Measurements from ENCODE around the gene RPL7L1.

DNA sequence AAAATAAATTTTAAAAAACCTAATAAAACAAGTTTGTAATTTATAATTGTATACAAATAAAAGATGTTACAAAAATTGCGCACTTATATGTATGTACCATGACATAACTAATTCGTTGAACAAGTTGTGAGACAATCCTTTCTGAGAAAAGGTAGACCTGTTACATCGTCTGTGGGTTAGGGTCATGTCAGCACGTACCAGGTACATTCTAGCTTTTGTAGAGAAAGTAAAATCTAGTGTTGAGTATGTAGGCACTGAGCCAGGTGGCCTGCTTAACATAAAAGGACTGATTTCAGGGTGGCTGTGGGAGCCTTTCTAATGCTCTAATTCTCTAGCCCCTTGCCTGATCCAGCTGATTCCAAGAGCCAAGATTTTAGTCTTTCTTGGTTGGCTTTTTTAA lies 10.4 kb downstream of the RPL7L1 start:
- TF ChIP-seq, protein P1, sequence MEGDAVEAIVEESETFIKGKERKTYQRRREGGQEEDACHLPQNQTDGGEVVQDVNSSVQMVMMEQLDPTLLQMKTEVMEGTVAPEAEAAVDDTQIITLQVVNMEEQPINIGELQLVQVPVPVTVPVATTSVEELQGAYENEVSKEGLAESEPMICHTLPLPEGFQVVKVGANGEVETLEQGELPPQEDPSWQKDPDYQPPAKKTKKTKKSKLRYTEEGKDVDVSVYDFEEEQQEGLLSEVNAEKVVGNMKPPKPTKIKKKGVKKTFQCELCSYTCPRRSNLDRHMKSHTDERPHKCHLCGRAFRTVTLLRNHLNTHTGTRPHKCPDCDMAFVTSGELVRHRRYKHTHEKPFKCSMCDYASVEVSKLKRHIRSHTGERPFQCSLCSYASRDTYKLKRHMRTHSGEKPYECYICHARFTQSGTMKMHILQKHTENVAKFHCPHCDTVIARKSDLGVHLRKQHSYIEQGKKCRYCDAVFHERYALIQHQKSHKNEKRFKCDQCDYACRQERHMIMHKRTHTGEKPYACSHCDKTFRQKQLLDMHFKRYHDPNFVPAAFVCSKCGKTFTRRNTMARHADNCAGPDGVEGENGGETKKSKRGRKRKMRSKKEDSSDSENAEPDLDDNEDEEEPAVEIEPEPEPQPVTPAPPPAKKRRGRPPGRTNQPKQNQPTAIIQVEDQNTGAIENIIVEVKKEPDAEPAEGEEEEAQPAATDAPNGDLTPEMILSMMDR (conservative IDR thresholded peaks at IDR 0.05 in 1 of 2, IDR thresholded peaks at IDR 0.05 in 1 of 2; ENCODE audit: extremely low read depth in 1 of 2, insufficient read depth in 1 of 2, low read depth in 1 of 2, low read length in 2 of 2) = no peak
- no peak for TF ChIP-seq EZH2 (IDR thresholded peaks at IDR 0.05; ENCODE audit: borderline replicate concordance, low read length)

All from mammary epithelial cell (primary cell).